Trophoblast cell (in vitro differentiated cells and primary cell): ENCODE measurements around the gene NPY2R.

Experiments used
- DNase-seq, 2 donors: peaks; one replicate each; pipeline ENCODE4 v3.0.0-alpha.2; 2016
- H2AFZ ChIP-seq: 2 replicates; pipeline ENCODE4 v1.6.1; 2013; ENCODE audit warnings: low read length, moderate library complexity, mild to moderate bottlenecking; ENCODE audit not compliant: insufficient read depth, poor library complexity
- H2AK5ac ChIP-seq: 2 replicates; pipeline ENCODE4 v1.6.1; 2013; ENCODE audit warnings: mild to moderate bottlenecking, low read length
- H2BK120ac ChIP-seq: 2 replicates; pipeline ENCODE4 v1.6.1; 2013; ENCODE audit warnings: low read length, mild to moderate bottlenecking, moderate library complexity; ENCODE audit not compliant: insufficient read depth, poor library complexity
- H2BK12ac ChIP-seq: 2 replicates; pipeline ENCODE4 v1.6.1; 2013; ENCODE audit warnings: mild to moderate bottlenecking, low read length, moderate library complexity
- H2BK5ac ChIP-seq: 2 replicates; pipeline ENCODE4 v1.6.1; 2013; ENCODE audit warnings: low read length, low read depth, moderate library complexity, mild to moderate bottlenecking; ENCODE audit not compliant: poor library complexity
- H3K14ac ChIP-seq: 2 replicates; pipeline ENCODE4 v1.6.1; 2013; ENCODE audit warnings: mild to moderate bottlenecking, low read length
- H3K18ac ChIP-seq: 2 replicates; pipeline ENCODE4 v1.6.1; 2013; ENCODE audit warnings: mild to moderate bottlenecking, low read length
- H3K23ac ChIP-seq: 2 replicates; pipeline ENCODE4 v1.6.1; 2013; ENCODE audit warnings: low read length
- H3K27ac ChIP-seq: 2 replicates; pipeline ENCODE4 v1.5.1; 2013; ENCODE audit warnings: low read depth, mild to moderate bottlenecking, inconsistent platforms, low read length, moderate library complexity
- H3K27me3 ChIP-seq: 2 replicates; pipeline ENCODE4 v1.6.1; 2013; ENCODE audit warnings: inconsistent platforms, mild to moderate bottlenecking, low read length, moderate library complexity; ENCODE audit not compliant: insufficient read depth
- H3K36me3 ChIP-seq, 2 experiments: 1 replicate in 1 of 2; 2 replicates in 1 of 2; pipeline ENCODE4 v1.6.1; 2013; ENCODE audit warnings: low read length in 2 of 2, mild to moderate bottlenecking in 2 of 2, moderate library complexity in 1 of 2; ENCODE audit not compliant: insufficient read depth in 2 of 2, control insufficient read depth in 1 of 2
- H3K4ac ChIP-seq: 2 replicates; pipeline ENCODE4 v1.6.1; 2013; ENCODE audit warnings: low read depth, mild to moderate bottlenecking, low read length, moderate library complexity
- H3K4me1 ChIP-seq, 2 experiments: 1 replicate in 1 of 2; 2 replicates in 1 of 2; pipeline ENCODE4 v1.6.1; 2013; ENCODE audit warnings: low read length in 2 of 2, mild to moderate bottlenecking in 2 of 2, moderate library complexity in 1 of 2; ENCODE audit not compliant: insufficient read depth in 2 of 2, control insufficient read depth in 1 of 2
- H3K4me2 ChIP-seq: 2 replicates; pipeline ENCODE4 v1.6.1; 2013; ENCODE audit warnings: inconsistent platforms, mild to moderate bottlenecking, low read length, moderate library complexity
- H3K4me3 ChIP-seq: 2 replicates; pipeline ENCODE4 v1.5.1; 2013; ENCODE audit warnings: mild to moderate bottlenecking, low read depth, low read length, inconsistent platforms
- H3K79me1 ChIP-seq: one replicate; pipeline ENCODE4 v1.6.1; 2013; ENCODE audit warnings: low read length
- H3K79me2 ChIP-seq: 2 replicates; pipeline ENCODE4 v1.6.1; 2013; ENCODE audit warnings: low read length, mild to moderate bottlenecking; ENCODE audit not compliant: control insufficient read depth, insufficient read depth, poor library complexity
- H3K9ac ChIP-seq: 2 replicates; pipeline ENCODE4 v1.6.1; 2013; ENCODE audit warnings: mild to moderate bottlenecking, low read length
- H3K9me3 ChIP-seq: 2 replicates; pipeline ENCODE4 v1.6.1; 2013; ENCODE audit warnings: low read depth, mild to moderate bottlenecking, control low read depth, inconsistent platforms, low read length; ENCODE audit not compliant: insufficient read depth
- H4K12ac ChIP-seq: 2 replicates; pipeline ENCODE4 v1.6.1; 2013; ENCODE audit warnings: low read depth, mild to moderate bottlenecking, low read length, moderate library complexity
- H4K8ac ChIP-seq: 2 replicates; pipeline ENCODE4 v1.6.1; 2013; ENCODE audit warnings: low read depth, mild to moderate bottlenecking, low read length, moderate library complexity
- H4K91ac ChIP-seq: one replicate; pipeline ENCODE4 v1.6.1; 2013; ENCODE audit warnings: low read depth, mild to moderate bottlenecking, low read length, moderate library complexity
- WGBS: extraction: QIAGEN DNeasy Blood & Tissue Kit; methylation state at CpG from one replicate; pipeline ENCODE4 v1.1.7; 2013; ENCODE audit warnings: missing lambda C conversion rate; ENCODE audit not compliant: insufficient read length, insufficient coverage; ENCODE audit errors: extremely low coverage; 5-methylcytosine and 5-hydroxymethylcytosine counted together

Gene NPY2R

GRCh38 chr4:155187989-155188388, 20.4 kb upstream of the NPY2R start:
- Histone ChIP-seq H4K91ac (no peak overlapping the region), H3K36me3 (no peaks in the 10 kb centered on the region), H3K23ac (no peak overlapping the region), H3K14ac (no peak overlapping the region), H2AFZ (no peak overlapping the region), H3K27ac (no peak overlapping the region), H4K8ac (no peak overlapping the region), H3K4me2 (no peak overlapping the region), H3K79me1 (no peaks in the 10 kb centered on the region), H3K4me3 (no peak overlapping the region), H2AK5ac (no peak overlapping the region), H3K9me3 (no peaks in the 10 kb centered on the region), H3K79me2 (no peaks in the 10 kb centered on the region), H3K4me1 (no peaks in the 10 kb centered on the region), H2BK12ac (no peak overlapping the region), H2BK5ac (no peak overlapping the region), H2BK120ac (no peak overlapping the region), H3K18ac (no peak overlapping the region), H3K27me3 (no peaks in the 10 kb centered on the region), H3K4ac (no peak overlapping the region), H4K12ac (no peak overlapping the region), H3K9ac (no peak overlapping the region)
- no peak for DNase-seq
- no CpG with 5 or more reads among the region's 1 CpG for WGBS

GRCh38 chr4:155190099-155190498, 18.3 kb upstream of the NPY2R start:
- Histone ChIP-seq H4K91ac (no peak overlapping the region), H2BK5ac (no peak overlapping the region), H3K14ac (no peak overlapping the region), H3K36me3 (no peaks in the 10 kb centered on the region), H2BK12ac (no peak overlapping the region), H3K4me3 (no peak overlapping the region), H3K4me2 (no peak overlapping the region), H2AFZ (no peak overlapping the region), H3K4me1 (no peaks in the 10 kb centered on the region), H3K23ac (no peak overlapping the region), H3K18ac (no peak overlapping the region), H3K79me2 (no peaks in the 10 kb centered on the region), H3K79me1 (no peaks in the 10 kb centered on the region), H2AK5ac (no peak overlapping the region), H2BK120ac (no peak overlapping the region), H3K27ac (no peak overlapping the region), H4K8ac (no peak overlapping the region), H3K9ac (no peak overlapping the region), H4K12ac (no peak overlapping the region), H3K9me3 (no peaks in the 10 kb centered on the region), H3K4ac (no peak overlapping the region), H3K27me3 (no peaks in the 10 kb centered on the region)
- DNase-seq: no peak

GRCh38 chr4:155197757-155198156, 10.7 kb upstream of the NPY2R start:
- no peaks in the 10 kb centered on the region for H3K9me3 ChIP-seq
- H3K14ac ChIP-seq: no peak overlapping the region
- DNase-seq: no peak
- no peak overlapping the region for H4K12ac ChIP-seq
- no peak overlapping the region for H4K8ac ChIP-seq
- H3K27ac ChIP-seq: no peak overlapping the region
- no peak overlapping the region for H3K4ac ChIP-seq
- H3K18ac ChIP-seq: no peak overlapping the region
- H4K91ac ChIP-seq: no peak overlapping the region
- H2BK12ac ChIP-seq: no peak overlapping the region
- H2AK5ac ChIP-seq: no peak overlapping the region
- H2AFZ ChIP-seq: no peak overlapping the region
- H3K4me3 ChIP-seq: no peak overlapping the region
- H3K79me1 ChIP-seq: no peaks in the 10 kb centered on the region
- H3K23ac ChIP-seq: no peak overlapping the region
- H3K4me1 ChIP-seq: no peaks in the 10 kb centered on the region
- H3K4me2 ChIP-seq: no peak overlapping the region
- no peaks in the 10 kb centered on the region for H3K36me3 ChIP-seq
- no peak overlapping the region for H2BK120ac ChIP-seq
- H3K9ac ChIP-seq: no peak overlapping the region
- H3K27me3 ChIP-seq: no peaks in the 10 kb centered on the region
- WGBS: no CpG with 5 or more reads among the region's 2 CpGs
- H3K79me2 ChIP-seq: no peaks in the 10 kb centered on the region
- H2BK5ac ChIP-seq: no peak overlapping the region

GRCh38 chr4:155207534-155208257, 740 bp upstream of the NPY2R start:
- H3K18ac ChIP-seq: no peak overlapping the region
- peak overlapping the region; percentile 1 for H2AFZ ChIP-seq
- peak overlapping the region; percentile 58 for H3K4me2 ChIP-seq
- peaks cover 8 to 12% of the 10 kb centered on the region in 2 experiments for H3K4me1 ChIP-seq
- no peak overlapping the region for H3K14ac ChIP-seq
- H3K27me3 ChIP-seq: peaks cover 23% of the 10 kb centered on the region
- H4K12ac ChIP-seq: no peak overlapping the region
- H3K9ac ChIP-seq: no peak overlapping the region
- H4K8ac ChIP-seq: no peak overlapping the region
- H3K27ac ChIP-seq: no peak overlapping the region
- H3K9me3 ChIP-seq: no peaks in the 10 kb centered on the region
- no CpG with 5 or more reads among the region's 26 CpGs for WGBS
- no peaks in the 10 kb centered on the region for H3K79me2 ChIP-seq
- H3K4me3 ChIP-seq: no peak overlapping the region
- no peaks in the 10 kb centered on the region for H3K36me3 ChIP-seq
- H2AK5ac ChIP-seq: no peak overlapping the region
- H4K91ac ChIP-seq: no peak overlapping the region
- H3K23ac ChIP-seq: no peak overlapping the region
- H3K79me1 ChIP-seq: no peaks in the 10 kb centered on the region
- H3K4ac ChIP-seq: no peak overlapping the region
- no peak overlapping the region for H2BK120ac ChIP-seq
- H2BK12ac ChIP-seq: no peak overlapping the region
- no peak overlapping the region for H2BK5ac ChIP-seq
- no peak for DNase-seq
